ENCODE data around the gene HAP1. TPM values are rescaled to one million over a fixed set of nuclear protein-coding genes. Genes with fewer than 3 reads are reported as not detected.
"Not testable (repeated sequence)": the region's sequence is repeated elsewhere in the genome, so short reads cannot be mapped to it uniquely, and the experiment has no call there.

The HAP1 gene
- total and polyA plus RNA-seq, 2 donors (not counting 1 experiment from before 2014, with no cell fraction given): 0.02 to 0.17 TPM

DNA sequence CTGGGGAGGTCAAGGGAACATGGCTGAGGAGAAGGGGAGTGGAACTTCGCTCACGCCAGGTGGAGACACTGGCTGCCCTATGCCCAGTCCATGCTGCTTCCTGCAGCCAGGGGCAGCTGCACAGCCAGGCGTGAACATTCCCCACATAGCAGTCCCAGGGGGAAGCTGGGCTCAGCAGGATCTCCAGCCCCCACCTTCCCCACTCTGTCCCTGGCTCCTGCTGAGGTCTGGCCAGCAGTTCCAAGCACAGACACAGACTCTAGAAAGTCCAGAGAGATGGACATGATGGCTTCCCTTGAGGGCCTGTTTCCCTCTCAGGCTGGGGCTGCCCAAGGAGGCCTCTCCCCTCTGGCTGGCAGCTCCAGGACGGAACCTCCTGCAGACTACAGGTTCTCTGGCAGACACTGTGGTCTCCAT lies 42.7 kb upstream of the HAP1 start:
- TF ChIP-seq EZH2 (IDR thresholded peaks at IDR 0.05; ENCODE audit: low read length, missing control alignments): no peak
- no peak for TF ChIP-seq CTCF (conservative IDR thresholded peaks at IDR 0.05 in 1 of 2, IDR thresholded peaks at IDR 0.05 in 1 of 2; ENCODE audit: low read depth in 1 of 2, low read length in 2 of 2)
- no peaks in the 10 kb centered on the region for H3K36me3 ChIP-seq (ENCODE audit: control insufficient read depth, insufficient read depth, low read length)
- peak overlapping the region; percentile 72 for H3K27ac ChIP-seq (ENCODE audit: insufficient read depth, low read length)
- H3K9me3 ChIP-seq (ENCODE audit: control insufficient read depth, insufficient read depth, low read depth, low read length): no peaks in the 10 kb centered on the region
- no peak overlapping the region for H2AFZ ChIP-seq (ENCODE audit: low read length)
- no peaks in the 10 kb centered on the region for H4K20me1 ChIP-seq (ENCODE audit: control insufficient read depth, extremely low read depth, insufficient read depth, low read length)
- H3K9ac ChIP-seq (ENCODE audit: insufficient read depth, low read length): no peak overlapping the region
- peak in 1 of 2 donors; percentile 68 for DNase-seq (ENCODE audit: low read depth in 2 of 2)
- peak overlapping the region; percentile 80 for H3K4me2 ChIP-seq (ENCODE audit: extremely low read depth, insufficient read depth, low read length)
- peaks cover 19% of the 10 kb centered on the region for H3K4me1 ChIP-seq (ENCODE audit: control insufficient read depth, extremely low read depth, insufficient read depth, low read length)
- H3K79me2 ChIP-seq (ENCODE audit: control insufficient read depth, insufficient read depth, low read length): no peaks in the 10 kb centered on the region
- H3K4me3 ChIP-seq (replicated peaks in 1 of 4; ENCODE audit: control extremely low read depth in 1 of 4, insufficient read depth in 1 of 4, low read depth in 3 of 4, low read length in 4 of 4): no peak overlapping the region
- H3K27me3 ChIP-seq (ENCODE audit: control insufficient read depth, insufficient read depth, low read length): no peaks in the 10 kb centered on the region

DNA sequence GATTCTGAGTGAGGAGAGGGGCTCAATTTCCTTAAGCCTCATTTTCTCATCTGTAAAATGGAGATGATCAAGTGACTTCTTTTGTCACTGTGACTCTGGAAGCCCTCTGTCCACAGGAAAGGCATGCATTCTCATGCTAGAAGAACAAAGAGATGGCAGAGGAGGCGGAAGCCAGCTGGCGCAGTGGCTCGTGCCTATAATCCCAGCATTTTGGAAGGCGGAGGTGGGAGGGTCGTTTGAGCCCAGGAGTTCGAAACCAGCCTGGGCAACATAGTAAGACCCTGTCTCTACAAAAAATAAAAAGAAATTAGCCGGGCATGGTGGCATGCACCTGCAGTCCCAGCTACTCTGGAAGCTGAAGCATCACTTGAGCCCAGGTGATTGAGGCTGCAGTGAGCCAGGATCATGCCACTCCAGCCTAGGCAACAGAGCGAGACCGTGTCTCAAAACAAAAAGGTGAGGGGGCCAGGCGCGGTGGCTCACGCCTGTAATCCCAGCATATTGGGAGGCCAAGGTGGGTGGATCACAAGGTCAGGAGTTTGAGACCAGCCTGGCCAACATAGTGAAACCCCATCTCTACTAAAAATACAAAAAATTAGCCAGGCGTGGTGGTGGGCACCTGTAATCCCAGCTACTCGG lies 41.9 kb upstream of the HAP1 start:
- H3K4me1 ChIP-seq (ENCODE audit: control insufficient read depth, extremely low read depth, insufficient read depth, low read length): peaks cover 19% of the 10 kb centered on the region
- H3K9ac ChIP-seq (ENCODE audit: insufficient read depth, low read length): not testable (repeated sequence)

GRCh38 chr17:41775394-41776226 lies 41.2 kb upstream of the HAP1 start:
- H3K79me2 ChIP-seq (ENCODE audit: control insufficient read depth, insufficient read depth, low read length): no peaks in the 10 kb centered on the region
- no peak overlapping the region for H2AFZ ChIP-seq (ENCODE audit: low read length)
- H3K27me3 ChIP-seq (ENCODE audit: control insufficient read depth, insufficient read depth, low read length): no peaks in the 10 kb centered on the region
- H3K9me3 ChIP-seq (ENCODE audit: control insufficient read depth, insufficient read depth, low read depth, low read length): no peaks in the 10 kb centered on the region
- TF ChIP-seq EZH2 (IDR thresholded peaks at IDR 0.05; ENCODE audit: low read length, missing control alignments) (no peak), CTCF (conservative IDR thresholded peaks at IDR 0.05 in 1 of 2, IDR thresholded peaks at IDR 0.05 in 1 of 2; ENCODE audit: low read depth in 1 of 2, low read length in 2 of 2) (no peak)
- H3K36me3 ChIP-seq (ENCODE audit: control insufficient read depth, insufficient read depth, low read length): no peaks in the 10 kb centered on the region
- no peak overlapping the region for H3K9ac ChIP-seq (ENCODE audit: insufficient read depth, low read length)
- DNase-seq (ENCODE audit: low read depth in 2 of 2): no peak
- H3K4me2 ChIP-seq (ENCODE audit: extremely low read depth, insufficient read depth, low read length): no peak overlapping the region
- no peak overlapping the region for H3K4me3 ChIP-seq (replicated peaks in 1 of 4; ENCODE audit: control extremely low read depth in 1 of 4, insufficient read depth in 1 of 4, low read depth in 3 of 4, low read length in 4 of 4)
- peaks cover 19% of the 10 kb centered on the region for H3K4me1 ChIP-seq (ENCODE audit: control insufficient read depth, extremely low read depth, insufficient read depth, low read length)
- H4K20me1 ChIP-seq (ENCODE audit: control insufficient read depth, extremely low read depth, insufficient read depth, low read length): no peaks in the 10 kb centered on the region
- H3K27ac ChIP-seq (ENCODE audit: insufficient read depth, low read length): no peak overlapping the region

More for the DNA sequence above, 41.9 kb upstream of the HAP1 start:
- H4K20me1 ChIP-seq (ENCODE audit: control insufficient read depth, extremely low read depth, insufficient read depth, low read length); H2AFZ ChIP-seq (ENCODE audit: low read length); H3K4me2 ChIP-seq (ENCODE audit: extremely low read depth, insufficient read depth, low read length); H3K36me3 ChIP-seq (ENCODE audit: control insufficient read depth, insufficient read depth, low read length); H3K9me3 ChIP-seq (ENCODE audit: control insufficient read depth, insufficient read depth, low read depth, low read length); H3K27ac ChIP-seq (ENCODE audit: insufficient read depth, low read length); H3K79me2 ChIP-seq (ENCODE audit: control insufficient read depth, insufficient read depth, low read length); H3K27me3 ChIP-seq (ENCODE audit: control insufficient read depth, insufficient read depth, low read length); H3K4me3 ChIP-seq (replicated peaks in 1 of 4; ENCODE audit: control extremely low read depth in 1 of 4, insufficient read depth in 1 of 4, low read depth in 3 of 4, low read length in 4 of 4); DNase-seq (ENCODE audit: low read depth in 2 of 2): not testable (repeated sequence)

All from fibroblast of lung (primary cell).